ENCODE measurements around the gene AGBL2.
A peak's percentile ranks its signal among the peaks of the same experiment; 100 is the strongest.
"Not testable (repeated sequence)": the region's sequence is repeated elsewhere in the genome, so short reads cannot be mapped to it uniquely, and the experiment has no call there.

AGBL2 gene

DNA sequence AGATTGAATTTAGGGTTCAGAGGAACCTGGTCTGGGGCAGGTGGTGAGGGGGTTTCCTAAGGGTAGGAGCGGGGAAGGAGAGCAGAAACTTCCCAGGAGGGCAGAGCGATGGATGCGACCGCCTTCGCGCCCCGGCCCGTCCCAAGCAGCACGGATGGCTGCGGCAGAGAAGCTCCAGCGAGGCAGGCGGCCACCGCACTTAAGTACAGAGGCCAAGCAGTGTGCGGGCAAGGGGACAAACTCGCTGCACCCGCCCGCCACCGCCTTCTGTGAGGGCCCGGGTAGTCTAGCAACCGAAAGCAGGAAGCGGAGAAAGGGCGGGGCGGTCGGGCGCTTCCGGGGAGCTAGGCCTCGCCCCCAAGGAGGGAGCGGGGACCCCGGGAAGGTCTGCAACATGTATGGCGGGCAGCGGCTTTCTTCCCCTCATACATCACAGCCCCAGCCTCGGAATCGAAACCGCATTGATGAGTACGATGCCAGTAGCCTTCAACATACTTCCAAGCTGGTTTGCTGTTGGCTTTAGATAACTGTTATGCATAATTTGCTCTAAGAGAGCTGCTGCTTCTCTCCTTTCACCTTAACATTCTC is at the start of gene AGBL2:
TSS of gene AGBL2 (minus strand) at position 288 of the 588 bp plus-strand sequence. CDS start 719 bp downstream, outside the sequence.
- DNase-seq (ENCODE audit: low read depth in 1 of 2, low spot score in 1 of 2): peak; percentile 72
- in situ Hi-C loops (cut with HindIII; ENCODE audit: low pct_unique_long_range_greater_than_20kb, low sequenced_read_pairs): no loop called here
- no peak for TF ChIP-seq JUND (IDR thresholded peaks at IDR 0.05; ENCODE audit: low read depth)

- in situ Hi-C loops (cut with HindIII; ENCODE audit: low pct_unique_long_range_greater_than_20kb, low sequenced_read_pairs); DNase-seq (ENCODE audit: low read depth in 1 of 2, low spot score in 1 of 2): not testable (repeated sequence)
Measured at GRCh38 chr11:47759291-47759690, 44.1 kb upstream of the AGBL2 start.

- in situ Hi-C loops (cut with HindIII; ENCODE audit: low pct_unique_long_range_greater_than_20kb, low sequenced_read_pairs): no loop called here
- DNase-seq (ENCODE audit: low read depth in 1 of 2, low spot score in 1 of 2): no peak
- no peak for TF ChIP-seq JUND (IDR thresholded peaks at IDR 0.05; ENCODE audit: low read depth)
Measured at GRCh38 chr11:47756208-47756607, 41.0 kb upstream of the AGBL2 start.

- no peak for DNase-seq (ENCODE audit: low read depth in 1 of 2, low spot score in 1 of 2)
- TF ChIP-seq JUND (IDR thresholded peaks at IDR 0.05; ENCODE audit: low read depth): no peak
- in situ Hi-C loops (cut with HindIII; ENCODE audit: low pct_unique_long_range_greater_than_20kb, low sequenced_read_pairs): no loop called here
Measured at GRCh38 chr11:47750725-47751124, 35.6 kb upstream of the AGBL2 start.

DNA sequence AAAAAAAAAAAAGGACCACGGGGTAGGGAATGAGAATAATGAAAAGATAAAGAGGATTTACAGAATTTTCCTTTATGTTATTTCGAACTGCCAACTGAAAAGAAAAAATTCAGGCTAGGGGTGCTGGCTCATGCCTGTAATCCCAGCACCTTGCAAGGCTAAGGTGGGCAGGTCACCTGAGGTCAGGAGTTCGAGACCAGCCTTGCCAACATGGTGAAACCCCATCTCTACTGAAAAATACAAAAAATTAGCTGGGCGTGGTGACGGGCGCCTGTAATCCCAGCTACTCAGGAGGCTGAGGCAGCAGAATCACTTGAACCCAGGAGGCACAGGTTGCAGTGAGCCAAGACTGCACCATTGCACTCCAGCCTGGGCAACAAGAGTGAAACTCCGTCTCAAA is 27.3 kb upstream of the AGBL2 start:
- in situ Hi-C loops (cut with HindIII; ENCODE audit: low pct_unique_long_range_greater_than_20kb, low sequenced_read_pairs); DNase-seq (ENCODE audit: low read depth in 1 of 2, low spot score in 1 of 2): not testable (repeated sequence)

- in situ Hi-C loops (cut with HindIII; ENCODE audit: low pct_unique_long_range_greater_than_20kb, low sequenced_read_pairs); DNase-seq (ENCODE audit: low read depth in 1 of 2, low spot score in 1 of 2): not testable (repeated sequence)
Measured at GRCh38 chr11:47737817-47738216, 22.6 kb upstream of the AGBL2 start.

DNA sequence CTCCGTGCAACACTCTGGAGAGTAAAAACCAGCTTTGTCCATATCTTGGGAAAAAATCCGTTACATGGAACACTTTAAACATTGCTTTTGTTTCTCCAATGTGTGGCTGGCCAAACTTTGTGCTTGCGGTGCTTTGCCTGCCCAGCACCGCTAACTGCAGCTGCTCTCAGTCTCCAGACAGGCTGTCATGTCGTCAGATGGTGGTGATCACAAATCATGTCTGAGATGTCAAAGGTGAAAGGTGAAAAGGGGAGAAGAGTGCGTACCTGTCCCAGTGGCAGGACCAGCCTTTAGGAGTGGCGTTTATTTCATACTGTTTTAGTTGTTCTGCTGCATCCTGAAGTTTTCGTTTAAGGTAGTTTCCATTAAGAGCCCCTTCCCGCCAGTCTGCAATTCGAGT is 17.1 kb upstream of the AGBL2 start:
- DNase-seq (ENCODE audit: low read depth in 1 of 2, low spot score in 1 of 2): no peak
- in situ Hi-C loops (cut with HindIII; ENCODE audit: low pct_unique_long_range_greater_than_20kb, low sequenced_read_pairs): no loop called here
- no peak for TF ChIP-seq JUND (IDR thresholded peaks at IDR 0.05; ENCODE audit: low read depth)

DNA sequence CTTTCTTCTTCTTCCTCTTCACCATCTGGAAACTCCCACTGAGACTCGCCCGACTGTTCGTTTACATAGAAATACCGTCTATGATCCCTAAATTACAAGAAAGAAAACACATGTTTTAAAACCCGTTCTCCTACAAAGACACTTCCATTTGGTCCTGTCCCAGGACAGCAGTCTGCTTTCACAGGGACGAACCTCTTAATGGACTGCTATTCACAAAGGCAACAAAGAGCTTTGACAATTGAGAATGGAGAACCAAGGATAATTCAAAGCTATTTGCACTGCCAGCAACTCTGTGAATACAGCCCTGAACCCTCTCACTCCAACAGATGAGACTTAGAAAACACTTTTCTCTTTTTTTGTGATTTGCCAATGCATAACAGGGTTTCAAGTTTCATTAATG is 16.3 kb upstream of the AGBL2 start:
- TF ChIP-seq JUND (IDR thresholded peaks at IDR 0.05; ENCODE audit: low read depth): no peak
- in situ Hi-C loops (cut with HindIII; ENCODE audit: low pct_unique_long_range_greater_than_20kb, low sequenced_read_pairs): no loop called here
- DNase-seq (ENCODE audit: low read depth in 1 of 2, low spot score in 1 of 2): no peak

DNA sequence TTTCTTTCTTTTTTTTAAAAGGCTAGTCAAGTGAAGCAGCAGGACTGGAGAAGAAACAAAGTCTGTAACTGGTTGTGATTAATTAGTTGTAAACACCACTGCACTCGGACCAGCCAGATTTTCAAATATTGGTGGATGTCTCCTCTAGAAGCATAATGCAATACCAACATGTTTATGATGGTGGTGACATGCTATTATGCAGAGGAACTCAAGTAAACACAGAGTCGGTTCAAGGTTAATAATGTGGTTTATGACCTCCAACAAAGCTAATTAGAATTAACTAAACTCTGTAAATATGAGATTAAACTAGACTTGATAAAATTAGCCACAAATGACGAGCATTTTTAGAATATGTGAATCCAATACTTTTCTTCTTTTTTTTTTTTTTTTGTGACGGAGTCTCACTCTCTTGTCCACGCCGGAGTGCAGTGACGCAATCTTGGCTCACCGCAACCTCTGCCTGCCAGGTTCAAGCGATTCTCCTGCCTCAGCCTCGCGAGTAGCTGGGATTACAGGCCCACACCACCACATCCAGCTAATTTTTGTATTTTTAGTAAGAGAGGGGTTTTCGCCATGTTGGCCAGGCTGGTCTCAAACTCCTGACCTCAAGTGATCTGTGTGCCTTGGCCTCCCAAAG is 11.8 kb upstream of the AGBL2 start:
- TF ChIP-seq JUND (IDR thresholded peaks at IDR 0.05; ENCODE audit: low read depth): no peak
- DNase-seq (ENCODE audit: low read depth in 1 of 2, low spot score in 1 of 2): no peak
- in situ Hi-C loops (cut with HindIII; ENCODE audit: low pct_unique_long_range_greater_than_20kb, low sequenced_read_pairs): no loop called here

DNA sequence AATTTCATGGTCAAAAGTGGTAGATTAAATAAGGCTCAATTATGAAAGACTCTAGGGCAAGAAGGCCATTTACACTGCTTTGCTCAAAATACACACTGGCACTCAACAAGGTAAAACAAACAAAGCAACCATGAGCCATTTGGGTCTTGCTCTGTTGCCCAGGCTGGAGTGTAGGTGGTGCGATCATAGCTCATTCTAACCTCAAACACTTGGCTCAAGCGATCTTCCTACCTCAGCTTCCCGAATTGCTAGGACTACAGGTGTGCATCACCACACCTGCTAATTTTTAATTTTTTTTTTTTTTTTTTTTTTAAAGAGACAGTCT is 10.9 kb upstream of the AGBL2 start:
- in situ Hi-C loops (cut with HindIII; ENCODE audit: low pct_unique_long_range_greater_than_20kb, low sequenced_read_pairs): no loop called here
- no peak for TF ChIP-seq JUND (IDR thresholded peaks at IDR 0.05; ENCODE audit: low read depth)

GRCh38 chr11:47725442-47726117 is 10.4 kb upstream of the AGBL2 start:
- in situ Hi-C loops (cut with HindIII; ENCODE audit: low pct_unique_long_range_greater_than_20kb, low sequenced_read_pairs): no loop called here
- peak; percentile 79; the same call in 1 of the 2 replicates for TF ChIP-seq JUND (IDR thresholded peaks at IDR 0.05; ENCODE audit: low read depth)
- peak; percentile 11 to 63 for DNase-seq (ENCODE audit: low read depth in 1 of 2, low spot score in 1 of 2)

More for the DNA sequence above, 10.9 kb upstream of the AGBL2 start:
- DNase-seq (ENCODE audit: low read depth in 1 of 2, low spot score in 1 of 2): no peak

DNA sequence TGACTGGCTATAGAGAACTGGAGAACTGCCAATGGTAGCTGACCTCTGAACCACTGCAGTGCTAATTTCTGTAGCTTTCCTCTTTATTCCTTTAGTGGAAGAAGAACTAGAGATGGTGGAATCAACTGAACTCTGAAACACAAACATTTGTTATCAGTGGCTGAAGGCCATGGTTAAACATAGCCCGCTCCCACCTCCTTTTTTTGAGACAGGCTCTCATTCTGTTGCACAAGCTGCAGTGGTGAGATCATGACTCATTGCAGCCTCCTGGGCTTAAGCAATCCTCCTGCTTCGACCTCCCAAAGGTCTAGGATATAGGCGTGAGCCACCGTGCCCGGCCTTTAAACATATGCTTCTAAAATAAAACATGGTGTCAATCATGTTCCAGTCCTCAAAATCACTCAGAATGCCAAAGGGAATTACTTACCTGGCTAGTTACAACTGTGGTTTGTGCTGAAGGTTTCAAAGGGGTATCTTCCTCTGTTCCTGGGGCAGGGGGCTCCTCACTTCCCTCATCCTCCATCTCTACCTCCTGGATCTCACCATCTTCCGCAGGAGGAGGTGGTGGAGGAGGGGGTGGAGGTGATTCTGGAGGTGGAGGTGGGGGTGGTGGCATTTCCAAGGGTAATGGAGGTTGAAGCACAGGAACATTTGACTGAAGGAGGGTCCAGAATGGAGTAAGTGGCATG is 9.0 kb upstream of the AGBL2 start:
- no peak for DNase-seq (ENCODE audit: low read depth in 1 of 2, low spot score in 1 of 2)
- in situ Hi-C loops (cut with HindIII; ENCODE audit: low pct_unique_long_range_greater_than_20kb, low sequenced_read_pairs): no loop called here
- TF ChIP-seq JUND (IDR thresholded peaks at IDR 0.05; ENCODE audit: low read depth): no peak

- DNase-seq (ENCODE audit: low read depth in 1 of 2, low spot score in 1 of 2): no peak
- in situ Hi-C loops (cut with HindIII; ENCODE audit: low pct_unique_long_range_greater_than_20kb, low sequenced_read_pairs): no loop called here
- no peak for TF ChIP-seq JUND (IDR thresholded peaks at IDR 0.05; ENCODE audit: low read depth)
Measured at GRCh38 chr11:47723041-47723440, 7.9 kb upstream of the AGBL2 start.

Data from T47D (cell line).